ENCODE data around the gene DDX42. TPM values are rescaled to one million over a fixed set of nuclear protein-coding genes. Genes with fewer than 3 reads are reported as not detected.
A peak's percentile ranks its signal among the peaks of the same experiment; 100 is the strongest.
"Not testable (repeated sequence)": the region's sequence is repeated elsewhere in the genome, so short reads cannot be mapped to it uniquely, and the experiment has no call there.

DDX42 gene
- total RNA-seq, 1 donor from 2014 or later = 121 TPM

GRCh38 chr17:63841350-63842172 lies 67.6 kb downstream of the DDX42 start:
- H3K4me1 ChIP-seq = peaks cover 58% of the 10 kb centered on the region
- intact Hi-C loops (cut with DNase I) = loop anchor here (10.0 kb wide), 1 partner anchor 1083 kb away; no protein-coding TSS in a partner anchor
- peak in 1 of 2 donors; percentile 36 for TF ChIP-seq POLR2AphosphoS5 (IDR thresholded peaks at IDR 0.05; ENCODE audit: insufficient read depth in 1 of 2, low read depth in 1 of 2)
- no peak for TF ChIP-seq CTCF (IDR thresholded peaks at IDR 0.05)

DNA sequence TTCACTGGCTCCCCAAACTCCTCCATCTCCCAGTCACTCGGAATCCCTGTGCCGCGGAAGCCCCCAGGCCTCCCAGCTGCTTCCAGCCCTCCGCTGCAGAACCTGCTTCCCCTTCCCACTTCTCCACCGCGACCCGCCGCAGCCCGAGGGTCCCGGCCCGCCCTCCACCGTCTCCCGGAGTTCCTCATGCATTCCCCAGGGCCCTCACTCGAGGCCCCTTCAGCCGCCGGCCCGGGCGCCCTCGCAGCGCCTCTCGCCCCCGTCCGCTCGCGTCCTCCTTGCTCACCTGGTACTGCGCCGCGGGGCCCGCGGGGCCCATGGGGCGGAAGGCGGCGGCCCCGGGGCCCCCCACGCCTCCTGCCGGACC lies 68.2 kb downstream of the DDX42 start:
- H3K27ac ChIP-seq = peak overlapping the region; percentile 97
- TF ChIP-seq CTCF (IDR thresholded peaks at IDR 0.05) (no peak), POLR2AphosphoS5 (IDR thresholded peaks at IDR 0.05; ENCODE audit: insufficient read depth in 1 of 2, low read depth in 1 of 2) (no peak), POLR2A (IDR thresholded peaks at IDR 0.05) (no peak)
- peaks cover 0 to 3% of the 10 kb centered on the region in 2 donors for H3K36me3 ChIP-seq
- H3K27me3 ChIP-seq = no peaks in the 10 kb centered on the region
- DNase-seq (ENCODE audit: extremely low spot score in 2 of 2) = no peak
- peaks cover 53% of the 10 kb centered on the region for H3K4me1 ChIP-seq
- intact Hi-C loops (cut with DNase I) = loop anchor here (10.0 kb wide), 1 partner anchor 1083 kb away; no protein-coding TSS in a partner anchor
- H3K4me3 ChIP-seq = peak overlapping the region; percentile 96 to 100
- no peaks in the 10 kb centered on the region for H3K9me3 ChIP-seq

More at GRCh38 chr17:63841350-63842172, 67.6 kb downstream of the DDX42 start:
- Histone ChIP-seq H3K27me3 (no peaks in the 10 kb centered on the region), H3K27ac (peak overlapping the region; percentile 97), H3K4me3 (peak overlapping the region; percentile 96 to 100), H3K36me3 (peaks cover 0 to 9% of the 10 kb centered on the region in 2 donors), H3K9me3 (no peaks in the 10 kb centered on the region)
- no peak for DNase-seq (ENCODE audit: extremely low spot score in 2 of 2)

GRCh38 chr17:63842540-63843386 lies 68.8 kb downstream of the DDX42 start, which contains the start of gene SMARCD2:
Gene SMARCD2 (minus strand): TSS chr17:63842685. CDS start chr17:63842674, 11 bp downstream.
- intact Hi-C loops (cut with DNase I) = loop anchor here (10.0 kb wide), 1 partner anchor 1082 kb away; no protein-coding TSS in a partner anchor
- peak in 1 of 2 donors; percentile 99 for DNase-seq (ENCODE audit: extremely low spot score in 2 of 2)
- no peaks in the 10 kb centered on the region for H3K9me3 ChIP-seq
- no peaks in the 10 kb centered on the region for H3K36me3 ChIP-seq
- TF ChIP-seq CTCF (IDR thresholded peaks at IDR 0.05) = peak in 1 of 3 experiments; percentile 68
- peak; percentile 88 to 93 for TF ChIP-seq POLR2AphosphoS5 (IDR thresholded peaks at IDR 0.05; ENCODE audit: insufficient read depth in 1 of 2, low read depth in 1 of 2)
- peak; percentile 47 to 97 for TF ChIP-seq POLR2A (IDR thresholded peaks at IDR 0.05)
- H3K4me1 ChIP-seq = peaks cover 47% of the 10 kb centered on the region
- peak within 1 kb of the TSS; percentile 97 for H3K27ac ChIP-seq
- no peaks in the 10 kb centered on the region for H3K27me3 ChIP-seq
- peak within 1 kb of the TSS; percentile 96 to 100 for H3K4me3 ChIP-seq

GRCh38 chr17:63843387-63843888 lies 69.5 kb downstream of the DDX42 start:
- intact Hi-C loops (cut with DNase I) = loop anchor here (10.0 kb wide), 1 partner anchor 1081 kb away; no protein-coding TSS in a partner anchor
- not testable (repeated sequence) for H3K27me3 ChIP-seq; H3K9me3 ChIP-seq; H3K36me3 ChIP-seq; DNase-seq (ENCODE audit: extremely low spot score in 2 of 2)
- Histone ChIP-seq H3K4me1 (peaks cover 44% of the 10 kb centered on the region), H3K4me3 (peak overlapping the region; percentile 96 to 100), H3K27ac (peak overlapping the region; percentile 83)

All from vagina (tissue), 2 donors.